NOMO-1 treated with dmso at 0.1 percent for 144 hours (cell line): ENCODE measurements around the gene SHISA7.

Experiments
- DNase-seq: peaks from one replicate; lab custom pipeline; 2025; ENCODE audit not compliant: unreplicated experiment; lab: John Stamatoyannopoulos, UW

The SHISA7 gene

DNA sequence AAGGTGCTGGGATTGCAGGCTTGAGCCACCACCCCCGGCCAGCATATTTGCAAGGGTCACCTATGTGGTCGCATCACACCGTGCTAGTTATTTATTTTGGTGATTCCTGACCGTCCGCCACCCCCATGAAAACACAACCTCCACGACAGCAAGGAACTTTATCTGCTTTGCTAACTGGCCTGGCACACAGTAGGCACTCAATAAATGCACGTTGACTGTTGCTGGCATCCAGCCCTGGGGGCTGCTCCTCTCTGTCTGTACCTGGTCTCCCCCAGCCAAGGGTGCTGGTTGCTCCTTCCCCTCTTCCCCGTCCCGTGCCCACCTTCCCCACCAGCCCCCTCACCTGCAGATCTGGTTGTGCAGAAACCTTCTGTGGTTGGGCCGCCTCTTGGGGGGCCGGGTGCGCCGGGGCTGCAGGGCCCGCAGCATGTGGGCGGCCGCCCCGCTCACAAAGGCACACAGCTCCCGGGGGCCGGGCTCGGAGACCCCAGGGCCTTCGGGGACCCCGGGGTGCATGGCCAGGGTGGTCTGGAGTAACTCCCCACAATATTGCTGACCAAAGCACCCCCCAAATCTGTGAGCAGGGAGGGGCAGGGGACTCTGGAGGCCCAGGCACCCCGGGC lies 21.1 kb upstream of the SHISA7 start:
- no peak for DNase-seq

- no peak for DNase-seq
Measured at GRCh38 chr19:55463583-55464031, 20.5 kb upstream of the SHISA7 start.

DNA sequence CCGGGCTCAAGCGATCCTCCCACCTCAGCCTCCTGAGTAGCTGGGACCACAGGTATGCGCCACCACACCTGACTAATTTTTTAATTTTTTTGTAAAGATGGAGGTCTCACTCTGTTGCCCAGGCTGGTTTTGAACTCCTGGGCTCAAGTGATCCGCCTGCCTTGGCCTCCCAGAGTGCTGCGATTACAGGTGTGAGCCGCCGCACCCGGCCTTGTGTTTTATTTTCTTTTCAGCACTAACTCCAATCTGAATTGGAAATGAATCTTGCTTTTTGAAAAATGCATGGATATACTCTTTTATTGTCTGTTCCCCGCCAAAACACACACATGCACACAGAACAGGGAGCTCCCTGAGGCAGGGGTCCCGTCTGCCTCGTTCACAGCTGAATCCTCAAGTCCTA lies 19.6 kb upstream of the SHISA7 start:
- no peak for DNase-seq

- DNase-seq, result no peak
Measured at GRCh38 chr19:55461974-55462626, 19.0 kb upstream of the SHISA7 start.

GRCh38 chr19:55461259-55461973 lies 18.3 kb upstream of the SHISA7 start, which contains the start of gene ISOC2:
Gene ISOC2 (minus strand): TSS chr19:55461642. CDS start chr19:55456486, 5,156 bp downstream.
- DNase-seq, result peak; percentile 99

- peak; percentile 79 for DNase-seq
Measured at GRCh38 chr19:55460670-55461258, 17.7 kb upstream of the SHISA7 start.

DNA sequence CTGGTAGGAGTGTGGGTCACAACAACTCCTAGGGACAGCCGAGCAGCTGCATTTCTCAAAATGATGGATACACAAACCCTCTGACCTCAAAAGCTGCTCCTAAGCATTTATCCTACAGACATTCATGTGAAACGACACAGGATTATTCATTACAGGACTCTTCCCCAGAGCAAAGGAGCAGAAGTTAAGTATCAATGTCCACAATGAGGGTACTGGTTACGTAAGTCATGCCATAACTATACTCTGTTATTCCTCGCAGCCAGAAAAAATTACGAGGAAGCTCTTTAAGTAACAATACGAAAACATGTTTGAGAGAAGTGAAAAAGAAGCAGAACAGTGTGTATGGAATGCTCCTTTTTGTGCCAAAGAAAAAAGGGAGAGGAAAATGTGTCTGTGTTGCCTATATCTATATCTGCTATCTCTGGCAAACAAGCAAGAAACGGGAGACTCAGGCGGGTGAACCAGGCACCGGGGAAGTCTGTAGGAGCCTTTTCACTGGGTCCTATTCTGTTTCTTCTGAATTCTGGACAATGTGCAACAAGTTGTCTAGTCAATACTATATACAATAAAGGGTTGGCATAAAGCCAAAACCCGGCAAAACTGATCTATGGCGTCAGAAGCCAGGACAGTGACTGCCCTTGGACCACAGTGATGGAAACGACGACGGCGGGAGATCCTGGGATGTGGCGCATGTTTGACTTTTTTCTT lies 17.0 kb upstream of the SHISA7 start:
- DNase-seq, result no peak

DNA sequence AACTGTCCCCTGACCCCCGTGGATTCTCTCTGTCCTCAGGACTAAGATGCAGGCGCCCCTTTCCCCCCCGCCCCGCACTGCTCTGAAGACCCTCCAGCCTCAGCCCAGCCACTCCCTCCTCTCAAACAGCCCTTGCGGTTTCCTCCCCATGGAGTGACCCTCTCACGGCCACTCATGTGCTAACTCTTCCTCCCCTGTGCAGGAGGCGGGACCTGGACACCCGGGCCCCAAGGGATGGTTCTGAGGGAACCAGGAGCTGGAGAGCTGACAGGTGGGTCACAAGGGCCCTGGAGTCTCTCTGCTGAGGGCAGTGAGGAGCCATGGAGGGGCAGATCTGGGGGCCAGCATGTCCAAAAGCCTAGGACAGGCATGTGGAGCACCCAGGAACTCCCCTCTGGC lies 16.4 kb upstream of the SHISA7 start:
- no peak for DNase-seq

GRCh38 chr19:55457683-55458457 lies 14.8 kb upstream of the SHISA7 start:
- DNase-seq, result no peak

- DNase-seq, result no peak
Measured at GRCh38 chr19:55456347-55456746, 13.2 kb upstream of the SHISA7 start.

- no peak for DNase-seq
Measured at GRCh38 chr19:55455576-55456235, 12.6 kb upstream of the SHISA7 start.

DNA sequence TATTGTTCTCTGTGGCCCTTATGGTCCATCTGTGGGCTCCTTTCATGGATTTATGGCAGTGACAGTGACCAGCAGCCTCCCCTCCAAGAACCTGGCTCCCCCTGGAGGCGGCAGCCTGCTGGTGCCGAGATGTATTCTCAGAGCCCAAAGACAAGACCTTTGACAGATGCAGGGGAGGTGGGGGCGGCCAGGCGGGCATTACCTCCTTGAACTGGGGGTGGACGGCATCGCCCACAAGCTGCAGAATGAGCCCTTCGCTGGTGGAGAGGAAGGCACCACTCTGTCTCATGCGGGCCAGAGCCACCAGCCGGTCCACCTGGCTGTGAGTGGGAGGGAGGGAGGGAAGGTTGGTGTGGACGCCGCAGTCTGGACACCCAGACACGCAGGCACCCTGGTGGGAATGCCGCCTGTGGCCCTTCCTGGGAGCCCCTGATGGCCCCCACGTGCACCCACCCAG lies 11.7 kb upstream of the SHISA7 start:
- no peak for DNase-seq

DNA sequence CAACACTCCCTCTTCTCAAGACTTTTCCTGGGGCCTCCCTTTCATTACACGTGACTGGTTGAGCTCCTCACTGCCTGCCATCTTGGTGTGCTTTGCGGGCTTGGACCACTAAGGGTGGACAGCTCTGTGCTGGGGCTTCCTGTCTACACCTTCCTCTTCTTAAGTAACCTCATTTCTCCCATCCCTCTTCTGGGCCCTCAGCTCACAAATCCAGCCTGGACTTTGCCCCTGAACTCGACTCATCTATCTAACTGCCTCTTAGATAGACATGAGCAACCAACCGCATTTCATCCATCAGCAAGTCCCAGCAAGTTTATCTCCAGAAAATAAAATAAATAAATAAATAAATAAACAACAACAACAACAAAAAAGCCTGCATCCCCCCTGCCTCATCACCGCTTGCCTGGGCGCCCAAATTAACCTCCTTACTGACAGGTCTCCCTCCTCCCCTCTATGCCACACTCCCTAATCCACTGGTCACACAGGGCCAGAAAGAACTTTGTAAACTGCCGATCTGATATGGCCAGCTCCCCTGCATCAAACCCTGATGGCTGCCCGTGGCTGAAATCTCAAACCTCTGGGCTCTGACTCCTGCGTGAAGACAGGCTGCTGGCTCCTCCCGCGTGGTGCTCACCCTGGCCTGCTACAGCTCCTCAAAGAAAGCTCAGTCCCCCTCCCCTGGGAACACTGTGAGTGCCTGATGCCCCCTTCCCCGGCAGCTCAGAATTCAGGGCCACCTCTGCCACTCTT lies 10.6 kb upstream of the SHISA7 start:
- no peak for DNase-seq

- DNase-seq, result no peak
Measured at GRCh38 chr19:55452749-55453346, 9.7 kb upstream of the SHISA7 start.

DNA sequence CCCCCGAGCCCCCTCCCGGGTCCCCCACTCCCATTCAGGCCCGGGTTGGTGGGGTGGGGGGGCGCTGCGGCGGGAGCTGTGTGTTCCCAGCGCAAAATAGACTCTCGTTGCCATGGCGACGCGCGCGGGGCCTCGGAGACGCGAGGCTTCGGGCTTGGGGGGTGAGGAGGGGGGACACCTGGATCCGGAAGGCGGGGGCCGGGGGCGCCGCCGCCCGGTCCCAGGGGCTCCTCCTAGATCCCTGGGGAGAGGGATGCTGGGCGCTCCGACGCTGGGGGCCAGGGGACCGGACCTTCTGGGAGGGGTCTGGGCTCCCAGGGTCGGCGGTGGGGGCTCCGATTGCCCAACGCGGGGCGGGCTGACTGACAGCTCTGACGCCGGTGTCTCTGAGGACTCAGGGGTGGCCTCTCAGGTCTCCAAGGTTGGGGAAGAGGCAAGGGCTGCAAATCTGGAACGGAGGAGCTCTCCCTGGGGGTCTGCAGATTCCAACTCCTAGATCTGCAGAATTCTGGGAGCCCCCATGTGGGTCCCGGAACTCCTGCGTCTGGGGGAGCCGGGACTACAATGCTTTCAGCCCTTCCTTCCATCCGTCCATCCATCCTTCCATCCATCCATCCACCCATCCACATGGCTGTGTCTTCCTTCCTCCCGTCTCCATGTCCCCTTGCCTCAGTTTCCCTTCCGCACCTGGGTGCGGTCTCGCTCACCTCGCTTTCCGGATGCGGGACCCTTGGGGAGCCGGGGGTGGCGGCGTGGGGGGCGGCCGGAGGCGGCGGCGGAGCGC lies 9.1 kb upstream of the SHISA7 start:
- DNase-seq, result no peak

- DNase-seq, result no peak
Measured at GRCh38 chr19:55451163-55451964, 8.3 kb upstream of the SHISA7 start.

- no peak for DNase-seq
Measured at GRCh38 chr19:55449469-55449868, 6.4 kb upstream of the SHISA7 start.
